ENCODE measurements around the gene AARS2.
"Not testable (repeated sequence)": the region's sequence is repeated elsewhere in the genome, so short reads cannot be mapped to it uniquely, and the experiment has no call there.

DNA sequence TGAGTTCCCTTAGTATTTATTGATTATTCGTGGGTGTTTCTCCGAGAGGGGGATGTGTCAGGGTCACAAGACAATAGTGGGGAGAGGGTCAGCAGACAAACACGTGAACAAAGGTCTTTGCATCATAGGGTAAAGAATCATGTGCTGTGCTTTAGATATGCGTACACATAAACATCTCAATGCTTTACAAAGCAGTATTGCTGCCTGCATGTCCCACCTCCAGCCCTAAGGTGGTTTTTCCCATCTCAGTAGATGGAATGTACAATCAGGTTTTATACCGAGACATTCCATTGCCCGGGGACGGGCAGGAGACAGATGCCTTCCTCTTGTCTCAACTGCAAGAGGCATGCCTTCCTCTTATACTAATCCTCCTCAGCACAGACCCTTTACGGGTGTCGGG lies 15.1 kb upstream of the AARS2 start:
- TF ChIP-seq, protein P1, sequence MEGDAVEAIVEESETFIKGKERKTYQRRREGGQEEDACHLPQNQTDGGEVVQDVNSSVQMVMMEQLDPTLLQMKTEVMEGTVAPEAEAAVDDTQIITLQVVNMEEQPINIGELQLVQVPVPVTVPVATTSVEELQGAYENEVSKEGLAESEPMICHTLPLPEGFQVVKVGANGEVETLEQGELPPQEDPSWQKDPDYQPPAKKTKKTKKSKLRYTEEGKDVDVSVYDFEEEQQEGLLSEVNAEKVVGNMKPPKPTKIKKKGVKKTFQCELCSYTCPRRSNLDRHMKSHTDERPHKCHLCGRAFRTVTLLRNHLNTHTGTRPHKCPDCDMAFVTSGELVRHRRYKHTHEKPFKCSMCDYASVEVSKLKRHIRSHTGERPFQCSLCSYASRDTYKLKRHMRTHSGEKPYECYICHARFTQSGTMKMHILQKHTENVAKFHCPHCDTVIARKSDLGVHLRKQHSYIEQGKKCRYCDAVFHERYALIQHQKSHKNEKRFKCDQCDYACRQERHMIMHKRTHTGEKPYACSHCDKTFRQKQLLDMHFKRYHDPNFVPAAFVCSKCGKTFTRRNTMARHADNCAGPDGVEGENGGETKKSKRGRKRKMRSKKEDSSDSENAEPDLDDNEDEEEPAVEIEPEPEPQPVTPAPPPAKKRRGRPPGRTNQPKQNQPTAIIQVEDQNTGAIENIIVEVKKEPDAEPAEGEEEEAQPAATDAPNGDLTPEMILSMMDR (IDR thresholded peaks at IDR 0.05): not testable (repeated sequence)
- not testable (repeated sequence) for TF ChIP-seq POLR2AphosphoS5, POLR2A, EP300 (IDR thresholded peaks at IDR 0.05)
